Lower leg skin (tissue), 4 donors: ENCODE data around the gene TSSC4. TPM values are rescaled to one million over a fixed set of nuclear protein-coding genes. Genes with fewer than 3 reads are reported as not detected.

ENCODE experiments used
- DNase-seq, 2 donors: peaks; one replicate each; pipeline ENCODE4 v3.0.0-alpha.2; 2019; ENCODE audit warnings: low spot score in 2 of 2
- H3K4me3 ChIP-seq: fragments of 200-600 bp; sonication (generic); 2 replicates; pipeline ENCODE4 v1.5.1; 2017; ENCODE audit warnings: mild to moderate bottlenecking, low read depth; ENCODE audit not compliant: poor library complexity, severe bottlenecking
- CTCF ChIP-seq, 3 donors: fragments of 450-650 bp; IDR thresholded peaks; one replicate each; pipeline ENCODE4 v1.5.1; 2016; ENCODE audit warnings: antibody characterized with exemption in 3 of 3, mild to moderate bottlenecking in 3 of 3, moderate library complexity in 2 of 3
- POLR2A ChIP-seq, 2 donors: fragments of 450-650 bp; IDR thresholded peaks; one replicate each; pipeline ENCODE4 v1.6.1; 2016 to 2017; ENCODE audit warnings: antibody characterized with exemption in 2 of 2, mild to moderate bottlenecking in 1 of 2, moderate library complexity in 1 of 2
- WGBS, 2 donors: methylation state at CpG; one replicate each; pipeline ENCODE4 v1.1.5; 2018; 5-methylcytosine and 5-hydroxymethylcytosine counted together
- intact Hi-C: fragments of 100-400 bp; cut with DNase I; formaldehyde crosslinking; loops from one replicate; pipeline ENCODE4 v1.15.0; 2023; ENCODE audit warnings: low total_unique reads
- total RNA-seq, 4 donors: library from RNA; depleted of rRNA; stranded (reverse); fragments of >200 nt; gene quantifications; one replicate each; pipeline ENCODE4 v1.1.0, GENCODE V29; 2016

Gene TSSC4
- total RNA-seq, 4 donors from 2014 or later: 45.6 to 58.7 (median 55.8) TPM

DNA sequence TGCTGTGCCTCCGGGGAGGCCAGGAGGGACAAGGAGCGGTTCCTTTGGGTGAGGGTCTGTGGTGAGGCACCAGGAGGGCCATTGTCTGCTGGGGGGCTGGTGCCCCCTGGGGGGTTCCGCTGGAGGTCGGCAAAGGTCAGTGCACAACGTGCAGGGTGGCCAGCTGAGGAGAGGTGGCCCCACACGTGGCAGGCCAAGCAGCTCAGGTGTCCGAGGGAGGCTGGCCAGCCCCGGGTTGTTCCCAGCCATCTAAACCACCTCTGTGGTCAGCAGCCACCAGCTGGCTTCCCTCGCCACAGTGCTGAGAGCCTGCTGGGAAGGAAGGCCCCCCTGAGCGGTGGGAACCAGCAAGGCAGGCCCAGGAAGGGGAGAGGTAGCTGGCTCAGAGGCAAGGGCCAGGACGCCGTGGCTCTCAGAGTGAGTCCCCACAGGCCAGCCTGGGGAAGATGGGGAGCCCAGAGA, 4.2 kb downstream of the TSSC4 start:
- intact Hi-C loops: no loop called here
- no peak overlapping the region for H3K4me3 ChIP-seq
- TF ChIP-seq CTCF (IDR thresholded peaks at IDR 0.05) (no peak), POLR2A (IDR thresholded peaks at IDR 0.05) (no peak)
- DNase-seq: no peak
- WGBS, 2 donors: 63 to 79% methylated on average over 6 to 12 of the region's 12 CpGs

GRCh38 chr11:2406451-2406850, 5.9 kb downstream of the TSSC4 start:
- no peak for TF ChIP-seq POLR2A (IDR thresholded peaks at IDR 0.05)
- TF ChIP-seq CTCF (IDR thresholded peaks at IDR 0.05): no peak
- WGBS, 2 donors: 86 to 90% methylated on average over 11 to 14 of the region's 14 CpGs
- no peak overlapping the region for H3K4me3 ChIP-seq
- intact Hi-C loops: no loop called here
- no peak for DNase-seq

GRCh38 chr11:2406878-2407410, 6.4 kb downstream of the TSSC4 start:
- DNase-seq: no peak
- intact Hi-C loops: no loop called here
- no peak overlapping the region for H3K4me3 ChIP-seq
- 49 to 57% methylated on average over 24 of the region's 24 CpGs for WGBS, 2 donors
- no peak for TF ChIP-seq POLR2A (IDR thresholded peaks at IDR 0.05)
- TF ChIP-seq CTCF (IDR thresholded peaks at IDR 0.05): no peak

- no peak overlapping the region for H3K4me3 ChIP-seq
- no peak for DNase-seq
- no peak for TF ChIP-seq POLR2A (IDR thresholded peaks at IDR 0.05)
- TF ChIP-seq CTCF (IDR thresholded peaks at IDR 0.05): no peak
- WGBS, 2 donors: 73 to 83% methylated on average over 7 to 10 of the region's 11 CpGs
- intact Hi-C loops: no loop called here
These were observed 8.1 kb downstream of the TSSC4 start for GRCh38 chr11:2408671-2409070.

- intact Hi-C loops: no loop called here
- no peak overlapping the region for H3K4me3 ChIP-seq
- no peak for DNase-seq
- 74 to 78% methylated on average over 15 to 16 of the region's 16 CpGs for WGBS, 2 donors
- TF ChIP-seq POLR2A (IDR thresholded peaks at IDR 0.05): no peak
- TF ChIP-seq CTCF (IDR thresholded peaks at IDR 0.05): no peak
These were observed 8.6 kb downstream of the TSSC4 start for GRCh38 chr11:2409126-2409525.
